T47D (cell line): ENCODE data around the gene KLF8.
"Not testable (repeated sequence)": the region's sequence is repeated elsewhere in the genome, so short reads cannot be mapped to it uniquely, and the experiment has no call there.

Source experiments
- DNase-seq, 2 experiments: peaks; one replicate each; pipeline versions ENCODE4 v3.0.0 to v3.0.0-alpha.2; 2011 to 2012; ENCODE audit warnings: low read depth in 1 of 2, low spot score in 1 of 2
- JUND ChIP-seq: IDR thresholded peaks from 2 replicates; pipeline ENCODE4 v1.6.1; 2012; ENCODE audit warnings: low read depth
- in situ Hi-C: cut with HindIII; loops from 2 replicates; pipeline ENCODE4 v1.10.0; 2016; ENCODE audit warnings: low sequenced_read_pairs, low pct_unique_long_range_greater_than_20kb

Gene KLF8

GRCh38 chrX:56232221-56233082 lies at the start of gene KLF8:
Gene KLF8, plus strand, starts transcription at chrX:56232356. Its CDS starts 979 bp downstream, at chrX:56233335.
- DNase-seq: peak in 1 of 2 experiments; percentile 90
- in situ Hi-C loops: no loop called here
- no peak for TF ChIP-seq JUND

- DNase-seq, in situ Hi-C loops: not testable (repeated sequence)
These were observed 25.2 kb upstream of the KLF8 start for GRCh38 chrX:56206945-56207344.

- TF ChIP-seq JUND: no peak
- in situ Hi-C loops: no loop called here
These were observed 20.5 kb upstream of the KLF8 start for GRCh38 chrX:56211701-56212100.

GRCh38 chrX:56216332-56216731 lies 15.8 kb upstream of the KLF8 start:
- no peak for TF ChIP-seq JUND
- in situ Hi-C loops: no loop called here
- no peak for DNase-seq

More at GRCh38 chrX:56211701-56212100, 20.5 kb upstream of the KLF8 start:
- no peak for DNase-seq

- DNase-seq: peak in 1 of 2 experiments; percentile 38
- no peak for TF ChIP-seq JUND
- in situ Hi-C loops: no loop called here
These were observed 12.5 kb upstream of the KLF8 start for GRCh38 chrX:56219700-56220099.

DNA sequence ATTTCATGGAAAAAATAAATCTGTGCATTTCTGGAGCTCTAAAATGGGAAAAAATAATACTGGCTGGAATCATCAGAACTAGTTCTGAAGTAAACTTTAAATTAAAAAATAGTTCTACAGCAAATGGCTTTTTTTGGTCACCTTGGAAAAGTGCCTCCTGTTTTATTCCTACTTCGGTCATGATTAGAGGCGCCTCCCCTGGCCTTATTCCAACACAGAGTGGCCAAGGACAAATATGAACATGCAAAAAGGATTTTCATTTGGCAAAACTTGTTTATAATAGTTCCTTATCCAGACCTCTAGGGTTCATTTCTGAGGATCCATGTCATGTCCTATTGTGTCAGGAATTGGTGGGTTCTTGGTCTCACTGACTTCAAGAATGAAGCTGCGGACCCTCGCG lies 11.1 kb upstream of the KLF8 start:
- no peak for DNase-seq
- TF ChIP-seq JUND: no peak
- in situ Hi-C loops: no loop called here

DNA sequence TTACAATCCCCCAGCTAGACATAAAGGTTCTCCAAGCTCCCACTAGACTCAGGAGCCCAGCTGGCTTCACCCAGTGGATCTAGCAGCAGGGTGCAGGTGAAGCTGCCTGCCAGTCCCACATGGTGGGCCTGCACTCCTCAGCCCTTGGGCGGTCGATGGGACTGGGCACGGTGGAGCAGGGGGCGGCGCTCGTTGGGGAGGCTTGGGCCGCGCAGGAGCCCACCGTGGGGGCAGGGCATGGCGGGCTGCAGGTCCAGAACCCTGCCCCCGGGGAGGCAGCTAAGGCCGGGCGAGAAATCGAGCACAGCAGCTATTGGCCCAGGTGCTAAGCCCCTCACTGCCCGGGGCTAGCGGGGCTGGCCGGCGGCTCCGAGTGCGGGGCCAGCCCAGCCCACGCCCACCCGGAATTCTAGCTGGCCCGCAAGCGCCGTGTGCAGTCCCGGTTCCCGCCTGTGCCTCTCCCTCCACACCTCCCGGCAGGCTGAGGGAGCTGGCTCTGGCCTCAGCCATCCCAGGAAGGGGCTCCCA lies 9.6 kb upstream of the KLF8 start:
- in situ Hi-C loops: no loop called here
- no peak for TF ChIP-seq JUND
- DNase-seq: no peak

DNA sequence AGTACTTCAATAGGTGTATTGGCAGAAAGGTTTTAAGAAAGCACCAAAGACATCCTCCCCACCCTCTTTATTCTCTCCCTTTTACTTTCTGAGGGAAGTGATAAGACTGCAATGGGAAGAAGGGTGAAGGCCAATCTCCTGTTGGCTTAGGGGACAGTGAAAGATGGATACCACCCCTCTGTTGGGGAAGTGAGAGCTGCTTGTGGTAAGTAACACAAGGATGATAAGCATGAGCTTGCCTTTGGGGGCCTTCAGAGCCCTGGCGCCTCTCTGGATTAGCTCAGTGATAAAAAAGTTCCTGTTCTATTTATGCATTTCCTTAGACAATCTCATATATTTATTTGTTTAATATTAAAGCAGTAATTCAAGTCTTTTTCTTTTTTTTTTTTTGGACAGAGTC lies 5.2 kb upstream of the KLF8 start:
- DNase-seq: no peak
- in situ Hi-C loops: no loop called here

GRCh38 chrX:56228914-56229313 lies 3.2 kb upstream of the KLF8 start:
- in situ Hi-C loops: no loop called here
- no peak for TF ChIP-seq JUND
- DNase-seq: peak in 1 of 2 experiments; percentile 54

More for the DNA sequence above, 5.2 kb upstream of the KLF8 start:
- no peak for TF ChIP-seq JUND

DNA sequence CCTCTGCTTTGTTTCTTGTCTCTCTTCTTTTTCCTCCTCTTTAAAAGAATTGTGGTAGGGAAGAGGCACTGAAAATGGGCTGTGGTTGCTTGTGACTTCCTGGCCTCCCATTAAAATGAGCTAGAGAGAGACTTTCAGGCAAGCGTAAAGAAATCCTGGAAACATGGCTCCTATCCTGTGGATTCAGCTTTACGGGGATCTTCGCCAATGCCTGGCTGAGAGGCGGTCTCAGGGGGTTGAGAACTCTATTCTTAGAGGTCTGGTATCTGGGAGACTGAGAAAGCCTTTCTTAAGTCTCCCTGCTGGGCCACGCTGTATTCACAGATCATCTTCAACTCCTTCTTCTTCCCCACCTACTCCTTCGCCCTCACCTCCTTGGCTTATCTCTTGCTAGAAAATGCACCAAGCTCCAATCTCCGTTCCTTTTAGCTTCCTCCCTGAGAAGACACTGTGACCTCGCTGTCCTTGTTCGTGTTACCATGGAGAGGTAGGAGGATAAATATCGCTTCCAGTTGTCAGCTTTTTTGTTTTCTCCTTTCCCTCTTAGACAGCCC lies 542 bp upstream of the KLF8 start:
- TF ChIP-seq JUND: no peak
- in situ Hi-C loops: no loop called here
- DNase-seq: no peak

GRCh38 chrX:56233100-56233499 lies 944 bp downstream of the KLF8 start:
- TF ChIP-seq JUND: no peak
- in situ Hi-C loops: no loop called here

DNA sequence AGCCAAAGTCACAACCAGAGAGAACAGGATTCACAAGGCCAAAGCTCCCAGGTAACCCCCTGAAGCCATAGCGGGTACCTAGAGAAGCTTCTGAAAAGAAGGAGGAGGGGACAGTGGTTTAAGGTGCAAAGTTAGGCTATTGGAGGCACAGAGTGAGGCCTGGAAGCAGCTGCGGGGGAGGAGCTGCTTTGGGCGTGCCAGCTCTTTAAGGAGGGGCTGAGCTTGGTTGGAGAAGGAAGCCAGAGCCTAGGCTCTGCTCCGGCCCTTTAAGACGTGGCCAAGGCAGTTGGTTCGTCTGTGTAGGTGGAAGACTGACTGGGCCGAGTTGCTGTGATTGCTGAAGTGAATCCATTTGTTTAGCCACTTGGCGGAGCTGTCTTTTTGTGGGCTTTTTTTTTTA lies 1.5 kb downstream of the KLF8 start:
- in situ Hi-C loops: no loop called here
- peak; percentile 34 to 95 for DNase-seq
- TF ChIP-seq JUND: no peak

More at GRCh38 chrX:56233100-56233499, 944 bp downstream of the KLF8 start:
- peak in 1 of 2 experiments; percentile 31 for DNase-seq

- no peak for TF ChIP-seq JUND
- in situ Hi-C loops: no loop called here
- peak; percentile 37 to 77 for DNase-seq
These were observed 16.3 kb downstream of the KLF8 start for GRCh38 chrX:56248492-56248891.
